Measurements from ENCODE around the gene SYNDIG1.

SYNDIG1 gene

GRCh38 chr20:24566656-24567055 lies 97.2 kb downstream of the SYNDIG1 start:
- DNase-seq (ENCODE audit: extremely low spot score) = no peak
- TF ChIP-seq CTCF (IDR thresholded peaks at IDR 0.05; ENCODE audit: control extremely low read depth, extremely low read depth, low read depth, missing control alignments) = no peak
- CTCF ChIA-PET = no interaction called here
- POLR2A ChIA-PET = no interaction called here

GRCh38 chr20:24567508-24567907 lies 98.1 kb downstream of the SYNDIG1 start:
- DNase-seq (ENCODE audit: extremely low spot score) = no peak
- POLR2A ChIA-PET = no interaction called here

GRCh38 chr20:24568842-24569241 lies 99.4 kb downstream of the SYNDIG1 start:
- CTCF ChIA-PET = no interaction called here

More at GRCh38 chr20:24567508-24567907, 98.1 kb downstream of the SYNDIG1 start:
- CTCF ChIA-PET = no interaction called here
- TF ChIP-seq CTCF (IDR thresholded peaks at IDR 0.05; ENCODE audit: control extremely low read depth, extremely low read depth, low read depth, missing control alignments) = no peak

GRCh38 chr20:24571159-24571558 lies 101.7 kb downstream of the SYNDIG1 start:
- TF ChIP-seq CTCF (IDR thresholded peaks at IDR 0.05; ENCODE audit: control extremely low read depth, extremely low read depth, low read depth, missing control alignments) = no peak
- DNase-seq (ENCODE audit: extremely low spot score) = no peak
- CTCF ChIA-PET = no interaction called here
- POLR2A ChIA-PET = no interaction called here

More at GRCh38 chr20:24568842-24569241, 99.4 kb downstream of the SYNDIG1 start:
- no peak for TF ChIP-seq CTCF (IDR thresholded peaks at IDR 0.05; ENCODE audit: control extremely low read depth, extremely low read depth, low read depth, missing control alignments)
- DNase-seq (ENCODE audit: extremely low spot score) = no peak
- POLR2A ChIA-PET = no interaction called here

- CTCF ChIA-PET = no interaction called here
- no peak for TF ChIP-seq CTCF (IDR thresholded peaks at IDR 0.05; ENCODE audit: control extremely low read depth, extremely low read depth, low read depth, missing control alignments)
- POLR2A ChIA-PET = no interaction called here
- no peak for DNase-seq (ENCODE audit: extremely low spot score)
Observed at GRCh38 chr20:24572140-24572539, 102.7 kb downstream of the SYNDIG1 start.

- TF ChIP-seq CTCF (IDR thresholded peaks at IDR 0.05; ENCODE audit: control extremely low read depth, extremely low read depth, low read depth, missing control alignments) = no peak
- POLR2A ChIA-PET = no interaction called here
- CTCF ChIA-PET = no interaction called here
- no peak for DNase-seq (ENCODE audit: extremely low spot score)
Observed at GRCh38 chr20:24572862-24573261, 103.4 kb downstream of the SYNDIG1 start.

GRCh38 chr20:24573557-24573956 lies 104.1 kb downstream of the SYNDIG1 start:
- ChIA-PET CTCF (no interaction called here), POLR2A (no interaction called here)
- no peak for DNase-seq (ENCODE audit: extremely low spot score)
- no peak for TF ChIP-seq CTCF (IDR thresholded peaks at IDR 0.05; ENCODE audit: control extremely low read depth, extremely low read depth, low read depth, missing control alignments)

Data from GM10248 (cell line).